NCI-H1417 treated with DMSO at 0.1 percent for 48 hours (cell line): ENCODE results near the gene PHF10.
"Not testable (repeated sequence)": the region's sequence is repeated elsewhere in the genome, so short reads cannot be mapped to it uniquely, and the experiment has no call there.

Experiments used
- DNase-seq: peaks from one replicate; lab custom pipeline; 2025; lab: John Stamatoyannopoulos, UW

PHF10 gene

DNA sequence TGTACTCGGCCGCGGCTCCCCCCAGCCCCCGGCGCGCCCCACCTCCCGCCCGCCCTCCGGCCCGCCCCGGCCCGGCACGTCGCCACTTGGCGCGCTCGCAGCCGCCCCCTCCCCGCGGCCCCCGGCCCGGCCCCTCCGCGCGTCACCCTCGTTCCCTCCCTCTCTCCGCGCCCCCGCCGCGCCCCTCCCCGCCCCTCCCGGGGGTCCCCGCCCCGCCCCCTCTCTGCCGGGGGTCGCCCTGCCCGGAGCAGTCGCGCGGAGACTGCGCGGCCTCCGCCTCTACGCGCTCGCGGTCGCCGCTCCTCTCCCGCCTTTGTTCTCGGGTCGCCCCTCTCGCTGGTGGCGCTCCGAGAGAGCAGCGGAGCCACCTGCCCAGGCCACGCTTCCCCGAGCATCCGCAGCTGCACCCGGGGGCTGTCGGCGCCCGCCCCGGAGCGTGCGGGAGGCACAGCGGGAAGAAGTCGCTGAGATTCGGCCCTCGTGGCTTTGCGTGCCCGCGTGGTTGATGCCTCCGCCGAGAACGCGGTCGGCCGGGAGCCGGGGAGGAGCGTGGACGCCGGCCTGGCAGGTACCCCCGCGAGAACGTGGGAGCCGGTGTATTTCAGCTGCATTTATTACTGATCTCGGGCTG, at the start of gene PHF10:
Gene PHF10 (minus strand): TSS at position 7 of the 631 bp plus-strand sequence. CDS start 569 bp downstream, outside the sequence.
- peak; percentile 28 for DNase-seq

DNA sequence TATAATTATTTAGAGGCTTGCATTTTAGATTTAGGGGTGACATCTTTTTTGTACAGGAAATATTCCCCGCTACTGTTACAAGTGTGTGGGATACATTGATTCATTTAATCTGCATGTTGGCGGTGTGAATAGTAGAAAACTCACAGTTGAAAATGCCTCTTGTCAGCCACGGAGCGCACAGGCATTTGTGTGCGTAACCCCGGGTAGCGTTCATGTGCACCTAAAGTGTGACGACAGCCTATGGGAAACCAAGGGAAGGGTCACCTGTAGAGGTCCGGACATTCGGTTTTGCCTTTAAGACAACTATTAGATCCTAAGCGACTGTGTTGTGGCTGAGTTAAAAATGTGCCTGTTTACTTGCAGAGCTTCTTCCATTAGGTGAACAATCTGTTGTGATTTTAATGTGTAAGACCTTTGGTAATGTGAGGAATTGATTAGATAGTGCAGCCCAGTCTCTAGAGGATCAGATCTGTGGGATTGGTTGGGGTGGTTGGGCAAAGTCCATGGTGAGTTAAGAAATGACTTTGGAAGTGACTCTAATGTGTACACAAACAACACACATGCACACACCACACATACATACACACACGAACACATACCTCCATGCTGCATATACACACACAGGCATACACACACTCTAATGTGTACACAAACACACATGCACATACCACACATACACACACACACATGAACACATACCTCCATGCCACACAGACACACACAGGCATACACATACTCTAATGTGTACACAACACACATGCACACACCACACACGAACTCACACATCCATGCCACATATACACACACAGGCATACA, 42.8 kb upstream of the PHF10 start:
- no peak for DNase-seq

DNA sequence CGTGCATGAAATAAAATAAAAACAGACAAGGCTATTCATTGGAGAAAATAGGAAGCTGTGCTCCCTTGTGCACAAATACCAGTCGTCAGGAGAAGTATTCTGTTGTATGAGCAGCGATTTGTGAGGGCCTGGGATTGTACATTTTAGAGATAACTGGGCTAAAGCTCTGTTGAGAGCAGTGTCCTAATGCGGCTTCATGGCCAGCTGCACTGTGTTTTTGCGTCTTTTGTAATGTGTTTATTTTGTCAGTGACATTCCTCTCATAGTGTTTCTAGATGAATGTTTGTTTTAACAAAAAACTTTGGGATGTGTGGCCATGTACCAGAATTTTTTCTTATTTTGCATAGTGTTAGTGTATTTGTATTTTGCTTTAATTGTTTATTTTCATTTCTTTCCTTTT, 41.9 kb upstream of the PHF10 start:
- no peak for DNase-seq

DNA sequence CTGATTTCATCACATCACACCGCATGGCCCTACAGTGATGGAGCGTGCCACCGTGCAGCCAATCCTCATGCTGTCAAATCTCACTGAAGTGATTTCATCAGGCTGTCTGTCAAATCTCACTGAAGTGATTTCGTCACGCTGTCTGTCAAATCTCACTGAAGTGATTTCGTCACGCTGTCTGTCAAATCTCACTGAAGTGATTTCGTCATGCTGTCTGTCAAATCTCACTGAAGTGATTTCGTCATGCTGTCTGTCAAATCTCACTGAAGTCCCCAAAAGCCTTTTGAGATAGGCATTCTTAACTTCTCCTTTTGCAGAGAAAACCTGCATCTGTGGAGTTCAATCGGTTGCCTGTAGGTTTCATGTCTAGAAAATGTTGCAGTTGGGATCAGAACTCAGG, 41.5 kb upstream of the PHF10 start:
- not testable (repeated sequence) for DNase-seq

DNA sequence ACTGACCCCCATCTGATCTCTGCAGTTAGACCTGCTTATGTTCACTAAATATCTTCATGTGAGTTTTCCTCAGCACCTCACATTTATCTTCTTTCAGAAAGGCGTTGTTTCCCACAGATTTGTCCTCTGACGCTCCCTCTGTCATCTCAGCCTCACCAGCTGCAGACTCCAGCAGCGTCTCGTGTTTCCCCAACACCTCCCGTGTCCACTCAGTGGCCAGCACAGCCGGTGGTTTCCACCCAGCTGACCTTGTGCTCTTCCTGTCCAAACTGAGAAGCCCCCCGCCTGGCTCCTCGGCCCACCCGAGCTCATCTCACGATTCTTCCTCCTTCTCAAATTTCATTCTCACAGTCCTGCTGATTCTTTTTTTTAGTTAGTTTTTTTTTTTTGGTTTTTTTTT, 39.6 kb upstream of the PHF10 start:
- DNase-seq = no peak

DNA sequence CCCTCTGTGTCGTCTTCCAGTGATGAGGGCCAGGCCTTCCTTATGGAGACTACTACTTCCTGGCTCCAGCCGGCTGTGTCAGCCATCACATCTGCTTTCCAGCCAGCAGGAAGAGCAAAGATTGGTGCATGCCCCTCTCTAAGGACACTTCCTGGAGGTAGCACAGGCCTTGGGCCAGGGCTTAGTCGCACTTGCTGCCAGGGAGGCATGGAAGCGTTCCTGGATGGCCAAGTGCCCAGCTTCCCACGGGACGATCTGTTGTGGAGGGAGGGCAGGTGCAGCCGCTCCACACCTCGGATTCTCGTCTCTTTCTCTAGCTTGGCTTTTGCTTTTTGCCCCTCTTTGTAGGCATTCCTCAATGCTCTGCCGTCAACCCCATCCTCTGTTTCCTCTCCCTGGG, 39.0 kb upstream of the PHF10 start:
- DNase-seq = no peak

DNA sequence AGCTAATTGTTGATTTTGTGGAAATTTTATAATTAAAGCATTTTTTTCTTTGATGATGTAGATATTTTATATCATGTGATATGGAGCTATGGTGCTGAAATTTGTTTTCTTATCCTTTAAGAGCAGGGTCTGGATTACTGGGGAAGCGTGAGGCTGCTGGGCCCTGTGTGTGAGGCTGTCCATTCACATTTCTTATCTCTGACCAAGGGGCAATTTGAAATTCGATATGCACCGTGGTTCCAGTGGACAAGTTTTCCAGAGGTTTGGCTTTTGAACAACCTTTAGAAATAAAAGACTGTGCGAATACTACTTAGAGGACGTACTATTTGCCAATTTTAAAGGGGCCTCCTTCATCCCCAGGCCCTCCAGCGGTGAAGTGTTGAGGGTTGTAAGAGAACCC, 30.9 kb upstream of the PHF10 start:
- no peak for DNase-seq

DNA sequence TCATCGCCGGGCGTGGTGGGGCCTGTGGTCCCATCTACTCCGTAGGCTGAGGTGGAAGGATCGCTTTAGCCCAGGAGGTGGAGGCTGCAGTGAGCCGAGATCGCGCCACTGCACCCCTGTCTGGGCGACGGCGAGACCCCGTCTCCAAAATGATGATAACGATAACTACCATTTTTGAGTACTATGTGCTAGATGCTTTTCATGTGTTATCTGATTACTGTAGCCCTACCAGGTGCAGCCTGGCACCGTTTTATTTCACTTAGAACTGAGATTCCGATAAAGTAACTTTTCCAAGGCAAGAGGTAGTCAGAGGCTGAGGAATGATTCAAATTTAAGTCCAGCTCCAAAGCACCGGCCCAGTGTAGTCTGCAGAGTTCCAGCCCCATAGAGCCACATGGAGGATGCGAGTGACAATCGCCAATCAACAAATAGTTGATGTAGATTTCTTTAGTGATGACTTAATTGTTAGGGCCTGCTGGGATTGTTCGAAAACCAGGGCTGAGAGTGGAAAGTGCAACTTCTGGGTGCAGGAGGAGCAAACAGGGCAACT, 27.8 kb upstream of the PHF10 start:
- no peak for DNase-seq

DNA sequence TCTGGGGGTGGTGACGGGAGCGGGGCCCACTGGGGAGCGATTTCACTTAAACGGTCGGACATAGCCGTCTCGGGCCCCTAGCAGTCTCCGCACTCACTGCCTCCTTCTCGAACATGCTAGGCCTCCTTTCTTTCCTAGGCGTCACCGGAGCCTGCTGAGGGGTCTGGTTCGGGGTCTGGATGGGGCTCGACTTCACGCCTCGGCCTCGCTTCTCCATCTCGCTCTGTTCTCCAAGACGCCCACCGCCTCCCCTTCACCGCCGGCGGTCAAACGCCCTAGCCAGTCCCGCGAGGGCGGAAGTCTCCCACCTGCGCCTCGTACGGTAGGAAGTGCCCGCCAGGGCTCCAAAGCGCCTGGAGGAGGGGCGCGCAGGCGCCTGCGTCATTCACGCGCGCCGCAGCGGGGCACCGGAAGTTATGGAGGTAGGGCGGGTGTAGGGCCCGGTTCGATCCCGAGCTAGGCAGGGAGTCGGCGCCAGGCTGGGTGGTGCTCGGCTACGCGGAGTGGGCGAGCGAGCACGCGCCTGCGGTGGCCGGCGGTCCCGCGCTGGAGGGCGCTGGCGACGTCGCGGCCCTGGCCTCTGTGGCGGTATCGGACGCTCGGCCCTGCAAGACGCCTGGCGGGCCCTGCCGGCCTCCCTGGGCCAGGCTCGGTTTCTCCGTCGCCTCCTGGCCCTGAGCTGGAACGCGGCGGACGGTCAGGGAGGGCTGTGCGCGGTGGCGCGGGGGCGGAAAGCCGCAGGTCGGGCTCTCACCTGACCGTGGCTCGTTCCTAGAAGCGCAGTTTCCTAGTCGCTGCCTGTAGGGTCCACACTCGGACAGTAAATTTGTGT, 27.2 kb upstream of the PHF10 start, which contains the start of the genes DYNLT2 and ERMARD:
Gene DYNLT2 (minus strand): TSS at position 331 of the 832 bp plus-strand sequence. CDS start 114 bp downstream, at position 217.
Gene ERMARD (plus strand): TSS at position 381 of the 832 bp plus-strand sequence. CDS start 36 bp downstream, at position 417.
- DNase-seq = peak; percentile 87

DNA sequence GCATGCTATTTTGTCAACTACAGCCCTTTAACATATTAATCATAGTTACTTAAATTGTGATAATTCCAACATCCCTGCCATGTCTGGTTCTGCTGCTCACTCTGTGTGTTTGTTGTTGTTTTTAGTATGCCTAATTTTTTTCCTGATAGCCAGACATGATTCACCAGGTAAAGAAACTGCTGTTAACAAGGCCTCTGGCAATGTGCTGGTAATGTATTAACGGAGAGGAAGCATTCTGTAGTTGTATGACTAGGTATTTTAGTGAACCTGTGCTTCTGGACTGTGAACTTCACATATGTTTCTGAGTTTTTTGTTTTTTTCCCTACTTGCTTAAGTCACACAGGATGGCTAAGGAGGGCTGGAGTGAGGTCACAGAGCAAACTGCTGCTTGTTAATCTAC, 22.3 kb upstream of the PHF10 start:
- DNase-seq = no peak

DNA sequence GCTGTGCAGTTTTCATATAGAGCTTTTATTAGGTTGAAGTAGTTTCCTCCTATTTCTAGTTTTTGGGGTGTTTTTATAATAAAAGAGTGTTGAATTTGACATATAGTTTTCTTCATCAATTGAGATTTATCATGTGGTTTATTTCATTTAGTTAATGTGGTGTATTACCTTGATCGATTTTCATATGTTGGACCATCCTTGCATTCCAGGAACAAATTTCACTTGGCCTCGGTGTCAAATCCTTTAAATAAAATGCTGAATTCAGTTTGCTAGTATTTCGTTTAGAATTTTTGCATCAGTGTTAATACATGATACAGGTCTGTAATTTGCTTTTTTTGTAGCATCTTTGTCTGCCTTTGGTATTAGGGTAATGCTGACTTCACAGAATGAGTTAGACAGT, 21.1 kb upstream of the PHF10 start:
- DNase-seq = no peak

DNA sequence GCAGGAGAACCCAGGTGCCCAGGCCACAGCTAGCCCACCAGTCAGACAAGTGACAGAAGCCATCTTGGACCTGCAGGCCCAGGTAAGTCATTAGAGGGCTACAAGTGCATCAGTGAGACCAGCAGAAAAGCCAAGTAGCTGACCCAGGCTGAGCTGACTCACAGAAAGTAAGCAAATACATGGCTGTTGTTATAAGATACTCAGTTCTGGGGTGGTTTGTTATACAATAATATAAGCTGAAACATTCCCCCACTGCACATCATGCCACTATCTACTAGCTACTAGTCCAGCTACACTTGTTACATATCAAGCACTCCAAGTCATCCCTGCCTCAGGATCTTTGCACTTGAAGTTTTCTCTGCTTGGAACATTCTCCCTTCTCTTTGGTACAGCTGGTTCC, 17.0 kb upstream of the PHF10 start:
- DNase-seq = no peak

DNA sequence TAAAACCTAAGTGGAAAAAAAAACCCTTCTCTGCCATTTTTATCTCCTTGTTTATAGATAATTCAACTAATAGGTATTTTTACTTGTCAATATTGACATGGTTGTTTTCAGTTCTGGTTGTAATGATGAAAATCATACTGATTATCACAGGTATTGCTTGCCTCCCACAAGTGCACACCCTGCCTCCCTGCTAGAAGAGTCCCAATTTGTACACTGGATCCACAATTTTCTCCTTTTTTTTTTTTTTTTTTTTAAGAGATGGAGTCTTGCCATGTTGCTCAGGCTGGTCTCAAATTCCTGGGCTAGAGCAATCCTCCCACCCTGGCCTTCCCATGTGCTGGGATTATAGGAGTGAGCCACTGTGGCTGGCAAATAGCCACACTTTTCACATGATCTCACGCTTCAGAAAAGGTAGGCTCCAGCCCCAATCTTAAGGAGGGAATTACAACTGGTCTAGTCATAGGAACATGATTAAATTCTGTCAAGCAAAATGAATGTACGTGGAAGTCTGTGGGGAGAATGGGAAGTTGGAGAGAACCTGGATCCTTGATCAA, 14.8 kb upstream of the PHF10 start:
- no peak for DNase-seq

DNA sequence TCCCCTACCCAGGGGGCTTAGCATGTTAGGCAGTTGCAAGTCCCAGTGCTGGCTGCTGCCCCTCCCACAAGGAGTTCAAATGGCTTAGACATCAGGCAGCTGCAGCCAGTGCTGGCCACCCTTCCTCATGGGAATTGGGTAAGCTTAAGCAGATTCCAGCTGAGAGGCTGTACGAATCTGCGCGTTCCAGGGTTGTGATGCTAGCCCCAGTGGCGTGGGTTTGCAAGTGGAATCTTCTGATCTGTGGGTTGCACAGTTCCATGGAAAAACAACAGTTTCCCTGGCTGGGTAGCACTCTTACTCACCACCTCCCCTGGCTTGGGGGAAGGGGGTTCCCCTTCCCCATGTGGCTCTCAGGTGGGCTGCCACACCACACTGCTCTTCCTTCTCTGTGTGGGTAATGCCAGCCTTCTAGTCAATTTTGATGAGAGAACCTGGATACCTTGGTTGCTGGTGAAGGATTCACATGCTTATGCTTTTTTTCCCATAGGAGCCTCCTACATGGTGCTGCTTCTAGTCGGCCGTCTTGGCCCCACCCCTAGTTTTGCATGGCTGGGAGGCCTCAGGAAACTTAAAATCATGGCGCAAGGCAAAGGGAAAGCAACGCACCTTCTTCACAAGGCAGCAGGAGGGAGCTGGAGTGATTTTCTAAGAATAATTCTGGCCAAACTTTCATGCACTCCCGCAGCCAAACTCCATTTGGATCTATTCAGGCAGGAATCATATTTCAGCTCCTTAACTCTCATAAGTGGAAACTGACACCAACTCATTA, 14.1 kb upstream of the PHF10 start:
- DNase-seq = no peak

DNA sequence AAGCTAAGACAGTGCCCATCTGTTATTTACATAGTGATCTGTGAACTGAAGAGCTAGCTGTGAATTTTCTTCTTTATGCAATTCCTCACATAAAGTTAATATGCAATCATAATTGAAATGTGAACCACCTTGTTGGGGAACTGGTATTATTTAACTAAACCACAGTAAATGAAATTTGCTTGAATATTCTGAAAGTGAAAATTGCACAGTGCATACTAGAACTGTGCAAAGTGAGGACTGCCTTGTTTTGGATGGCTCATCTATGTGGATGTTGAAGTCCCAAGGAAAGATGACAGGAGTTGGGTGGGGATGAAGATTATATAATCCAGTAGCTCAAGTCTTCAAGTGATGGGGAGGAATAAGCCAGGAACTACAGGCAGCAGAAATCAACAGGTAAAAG, 5.7 kb upstream of the PHF10 start:
- DNase-seq = no peak

DNA sequence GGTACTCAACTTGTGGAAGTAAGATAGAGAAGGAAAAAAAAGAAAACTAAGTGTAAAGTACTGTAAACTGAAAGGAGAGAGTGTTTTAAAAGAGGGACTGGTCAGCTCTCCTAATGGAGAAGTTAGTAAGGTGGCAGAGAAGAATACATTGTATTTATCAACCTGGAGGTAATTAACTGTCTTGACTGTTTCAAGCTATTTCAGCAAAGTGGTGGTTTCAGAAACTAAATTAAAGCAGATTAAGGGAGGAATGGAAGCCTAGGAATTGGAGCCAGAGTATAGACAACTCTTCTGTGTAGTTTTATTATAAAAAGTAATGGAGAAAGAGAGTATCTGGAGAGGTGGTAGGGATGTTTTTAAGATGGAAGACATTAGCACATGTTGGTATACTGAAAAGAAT, 2.7 kb upstream of the PHF10 start:
- DNase-seq = no peak

DNA sequence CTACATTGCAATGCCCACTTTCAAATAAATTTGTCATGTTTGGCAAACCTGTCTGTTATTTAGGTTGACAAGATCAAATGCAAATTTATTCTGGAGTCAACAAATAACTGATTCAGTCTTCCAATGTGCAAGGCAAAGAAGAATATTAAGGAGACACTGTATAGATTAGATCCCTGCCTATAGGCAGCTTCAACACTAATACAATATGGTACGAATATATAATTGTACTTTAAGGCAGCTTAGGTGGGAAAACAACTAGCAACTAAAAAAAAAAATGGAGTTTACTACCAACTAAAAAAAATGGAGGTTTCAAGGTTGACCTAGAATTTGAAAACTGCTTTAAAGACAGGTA, 1.7 kb upstream of the PHF10 start:
- no peak for DNase-seq

DNA sequence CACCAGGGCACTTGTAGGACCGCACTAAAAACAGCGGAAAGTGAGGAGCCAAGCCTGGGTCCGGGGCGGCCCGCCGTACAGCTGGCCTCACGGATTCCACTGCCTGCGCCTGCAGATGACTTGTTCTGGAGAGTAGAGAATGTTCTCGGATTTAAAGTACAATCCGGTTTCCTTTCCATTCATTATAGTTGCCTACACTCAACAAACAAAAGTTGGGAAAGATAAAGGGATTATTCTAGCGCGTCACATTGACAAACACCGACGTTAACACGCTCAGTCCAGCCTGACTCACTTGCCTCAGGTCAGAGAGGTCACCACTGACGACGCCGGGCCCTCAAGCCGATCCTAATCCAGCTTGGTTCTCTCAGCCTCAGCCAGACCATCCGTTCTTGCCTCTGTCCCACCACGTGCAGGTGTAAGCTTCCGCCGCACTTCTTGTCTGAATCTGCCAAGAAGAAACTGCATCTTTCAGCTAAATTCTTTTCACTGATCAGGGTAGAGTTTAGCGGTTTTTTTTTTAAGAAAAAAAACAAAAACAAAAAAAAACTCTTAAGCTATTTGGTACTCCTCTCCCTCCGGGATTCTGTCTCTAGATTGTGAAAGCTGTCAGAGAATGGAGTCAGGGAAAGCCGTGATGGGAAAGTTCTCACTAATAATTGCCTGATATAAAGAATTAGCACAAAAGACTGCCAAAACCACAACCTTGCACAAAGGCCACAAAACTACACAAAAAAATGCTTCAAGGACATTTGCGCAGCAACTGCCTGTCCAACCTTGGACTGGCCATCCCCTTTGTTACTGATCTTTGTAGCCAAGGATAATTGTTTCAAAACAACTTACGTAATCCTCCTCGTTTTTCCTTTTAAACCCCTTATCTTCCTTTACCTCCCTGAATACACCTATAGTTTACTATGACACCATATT, 1.1 kb upstream of the PHF10 start:
- no peak for DNase-seq

DNA sequence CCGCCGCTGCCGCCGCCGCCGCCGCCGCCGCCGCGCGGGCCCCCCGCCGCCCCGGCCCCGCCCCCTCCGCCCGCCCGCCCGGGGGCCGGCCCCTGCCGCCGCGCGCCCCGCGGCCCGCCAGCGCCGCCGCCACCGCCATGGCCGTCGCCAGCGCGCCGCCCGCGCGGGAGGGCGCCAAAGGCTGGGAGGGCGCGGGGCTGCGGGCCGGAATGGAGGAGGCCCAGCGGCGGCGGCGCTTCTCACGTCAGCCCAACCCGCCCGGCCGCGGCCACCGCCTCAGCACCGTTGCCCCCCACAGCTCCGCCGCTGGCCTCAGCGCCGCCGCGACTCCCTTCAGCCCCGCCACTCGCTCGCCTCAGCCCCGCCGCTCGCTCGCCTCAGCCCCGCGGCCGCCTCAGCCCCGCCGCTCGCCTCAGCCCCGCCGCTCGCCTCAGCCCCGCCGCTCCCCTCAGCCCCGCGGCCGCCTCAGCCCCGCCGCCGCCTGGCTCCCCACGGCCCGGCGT, 258 bp downstream of the PHF10 start:
- DNase-seq = no peak
